GM10847 (cell line): ENCODE measurements around the gene IVNS1ABP.

Source experiments
- POLR2A ChIP-seq: IDR thresholded peaks from 2 replicates; pipeline ENCODE4 v1.6.1; 2011; ENCODE audit not compliant: insufficient read length; ENCODE audit errors: extremely low read depth

The IVNS1ABP gene

GRCh38 chr1:185317034-185317885 is at the start of gene IVNS1ABP:
Gene IVNS1ABP (minus strand): TSS chr1:185317243. CDS start chr1:185309493, 7,750 bp downstream.
- peak; percentile 95 for TF ChIP-seq POLR2A

GRCh38 chr1:185365951-185366350 is 48.9 kb upstream of the IVNS1ABP start:
- TF ChIP-seq POLR2A, result no peak

GRCh38 chr1:185363205-185363604 is 46.2 kb upstream of the IVNS1ABP start:
- TF ChIP-seq POLR2A, result no peak

- no peak for TF ChIP-seq POLR2A
These were observed 43.7 kb upstream of the IVNS1ABP start for GRCh38 chr1:185360714-185361113.

GRCh38 chr1:185358957-185359356 is 41.9 kb upstream of the IVNS1ABP start:
- no peak for TF ChIP-seq POLR2A

GRCh38 chr1:185355947-185356346 is 38.9 kb upstream of the IVNS1ABP start:
- no peak for TF ChIP-seq POLR2A

GRCh38 chr1:185353124-185353523 is 36.1 kb upstream of the IVNS1ABP start:
- TF ChIP-seq POLR2A, result no peak

- no peak for TF ChIP-seq POLR2A
These were observed 34.9 kb upstream of the IVNS1ABP start for GRCh38 chr1:185351734-185352466.

GRCh38 chr1:185350027-185350442 is 33.0 kb upstream of the IVNS1ABP start:
- TF ChIP-seq POLR2A, result no peak

GRCh38 chr1:185349556-185349955 is 32.5 kb upstream of the IVNS1ABP start:
- no peak for TF ChIP-seq POLR2A

- TF ChIP-seq POLR2A, result no peak
These were observed 31.9 kb upstream of the IVNS1ABP start for GRCh38 chr1:185348985-185349384.

- TF ChIP-seq POLR2A, result no peak
These were observed 31.3 kb upstream of the IVNS1ABP start for GRCh38 chr1:185348296-185348695.

- no peak for TF ChIP-seq POLR2A
These were observed 29.1 kb upstream of the IVNS1ABP start for GRCh38 chr1:185345913-185346720.

GRCh38 chr1:185343306-185343705 is 26.3 kb upstream of the IVNS1ABP start:
- TF ChIP-seq POLR2A, result no peak

- no peak for TF ChIP-seq POLR2A
These were observed 25.7 kb upstream of the IVNS1ABP start for GRCh38 chr1:185342672-185343259.
